Stimulated activated CD8-positive, alpha-beta memory T cell treated with anti-CD3 and anti-CD28 coated beads, Interleukin-2, amount 100 ng/mL, for 48 hours (primary cell): ENCODE measurements around the gene DOHH.
"Not testable (repeated sequence)": the region's sequence is repeated elsewhere in the genome, so short reads cannot be mapped to it uniquely, and the experiment has no call there.

Source experiments
- DNase-seq, 2 donors: peaks; one replicate each; pipeline ENCODE4 v3.0.0-alpha.2; 2020; ENCODE audit warnings: low read depth in 2 of 2

DOHH gene

DNA sequence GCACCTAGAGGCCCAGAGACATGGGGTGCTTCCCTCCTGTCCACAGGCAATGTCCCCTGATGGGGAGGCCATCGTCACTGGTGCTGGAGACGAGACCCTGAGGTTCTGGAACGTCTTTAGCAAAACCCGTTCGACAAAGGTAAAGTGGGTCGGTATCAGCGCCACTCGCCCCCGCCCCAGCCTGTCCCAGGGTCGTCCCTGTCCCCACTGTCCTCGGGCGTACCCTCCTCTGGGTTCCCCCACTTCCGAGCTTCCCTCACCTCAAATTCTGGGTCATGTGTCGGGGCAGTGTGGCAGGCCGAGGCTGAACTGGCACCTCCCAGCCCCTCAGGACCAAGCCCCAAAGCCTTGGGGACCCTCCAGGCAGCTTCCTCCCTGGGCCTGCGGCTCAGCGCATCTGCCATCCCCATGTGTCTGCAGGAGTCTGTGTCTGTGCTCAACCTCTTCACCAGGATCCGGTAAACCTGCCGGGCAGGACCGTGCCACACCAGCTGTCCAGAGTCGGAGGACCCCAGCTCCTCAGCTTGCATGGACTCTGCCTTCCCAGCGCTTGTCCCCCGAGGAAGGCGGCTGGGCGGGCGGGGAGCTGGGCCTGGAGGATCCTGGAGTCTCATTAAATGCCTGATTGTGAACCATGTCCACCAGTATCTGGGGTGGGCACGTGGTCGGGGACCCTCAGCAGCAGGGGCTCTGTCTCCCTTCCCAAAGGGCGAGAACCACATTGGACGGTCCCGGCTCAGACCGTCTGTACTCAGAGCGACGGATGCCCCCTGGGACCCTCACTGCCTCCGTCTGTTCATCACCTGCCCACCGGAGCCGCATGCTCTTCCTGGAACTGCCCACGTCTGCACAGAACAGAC, 34.1 kb upstream of the DOHH start:
- no peak for DNase-seq

- DNase-seq = no peak
Observed at GRCh38 chr19:3533563-3534216, 33.2 kb upstream of the DOHH start.

GRCh38 chr19:3533033-3533432, 32.6 kb upstream of the DOHH start:
- DNase-seq = no peak

- DNase-seq = no peak
Observed at GRCh38 chr19:3532154-3532786, 31.8 kb upstream of the DOHH start.

DNA sequence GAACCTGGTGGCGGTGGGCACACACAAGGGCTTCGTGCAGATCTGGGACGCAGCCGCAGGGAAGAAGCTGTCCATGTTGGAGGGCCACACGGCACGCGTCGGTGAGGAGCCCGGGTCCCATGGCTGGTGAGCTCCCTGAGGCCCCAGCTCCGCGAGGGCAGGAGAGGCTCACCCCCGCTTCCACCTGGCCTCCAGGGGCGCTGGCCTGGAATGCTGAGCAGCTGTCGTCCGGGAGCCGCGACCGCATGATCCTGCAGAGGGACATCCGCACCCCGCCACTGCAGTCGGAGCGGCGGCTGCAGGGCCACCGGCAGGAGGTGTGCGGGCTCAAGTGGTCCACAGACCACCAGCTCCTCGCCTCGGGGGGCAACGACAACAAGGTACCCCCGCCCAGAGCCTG, 31.2 kb upstream of the DOHH start:
- no peak for DNase-seq

GRCh38 chr19:3530389-3530788, 29.9 kb upstream of the DOHH start:
- no peak for DNase-seq

GRCh38 chr19:3529299-3529698, 28.8 kb upstream of the DOHH start:
- not testable (repeated sequence) for DNase-seq

DNA sequence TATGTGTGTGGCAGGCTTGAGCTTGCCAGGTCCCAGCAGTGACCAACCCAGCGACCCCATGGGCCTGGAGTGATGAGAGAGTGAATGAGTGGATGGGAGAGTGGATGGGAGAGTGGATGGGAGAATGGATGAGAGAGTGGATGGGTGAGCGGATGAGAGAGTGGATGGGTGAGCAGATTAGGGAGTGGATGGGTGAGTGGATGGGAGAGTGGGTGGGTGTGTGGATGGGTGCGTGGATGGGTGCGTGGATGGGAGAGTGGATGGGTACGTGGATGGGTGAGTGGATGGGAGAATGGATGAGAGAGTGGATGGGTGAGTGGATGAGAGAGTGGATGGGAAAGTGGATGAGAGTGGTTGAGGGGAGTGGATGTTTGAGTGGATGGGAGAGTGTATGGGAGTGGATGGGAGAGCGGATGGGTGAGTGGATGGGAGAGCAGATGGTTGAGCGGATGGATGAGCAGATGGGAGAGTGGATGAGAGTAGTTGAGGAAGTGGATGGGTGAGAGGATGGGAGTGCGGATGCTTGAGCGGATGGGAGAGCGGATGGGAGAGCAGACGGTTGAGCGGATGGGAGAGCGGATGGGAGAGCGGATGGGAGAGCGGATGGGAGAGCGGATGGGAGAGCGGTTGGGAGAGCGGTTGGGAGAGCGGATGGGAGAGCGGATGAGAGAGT, 28.2 kb upstream of the DOHH start:
- no peak for DNase-seq

DNA sequence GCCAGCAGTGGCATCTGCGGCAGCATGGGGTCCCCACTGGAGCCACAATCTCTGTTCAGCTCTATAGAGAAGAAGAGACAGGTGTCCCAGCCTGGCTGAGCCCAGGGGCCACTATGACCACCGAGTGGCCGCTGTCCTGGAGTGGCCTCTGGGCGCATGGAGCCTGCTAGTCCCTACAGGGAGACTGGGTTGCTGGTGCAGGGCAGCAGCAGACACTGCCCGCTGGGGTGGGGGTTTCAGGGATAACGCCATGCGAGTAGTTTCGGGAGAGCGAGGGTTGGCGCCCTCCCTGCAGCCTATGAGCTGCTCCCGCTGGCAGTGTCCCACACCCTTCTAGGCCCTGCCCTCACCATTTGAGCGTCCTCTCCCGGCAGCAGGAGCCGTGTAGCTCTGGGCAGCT, 27.6 kb upstream of the DOHH start:
- no peak for DNase-seq

GRCh38 chr19:3527238-3527910, 26.9 kb upstream of the DOHH start:
- DNase-seq = no peak

DNA sequence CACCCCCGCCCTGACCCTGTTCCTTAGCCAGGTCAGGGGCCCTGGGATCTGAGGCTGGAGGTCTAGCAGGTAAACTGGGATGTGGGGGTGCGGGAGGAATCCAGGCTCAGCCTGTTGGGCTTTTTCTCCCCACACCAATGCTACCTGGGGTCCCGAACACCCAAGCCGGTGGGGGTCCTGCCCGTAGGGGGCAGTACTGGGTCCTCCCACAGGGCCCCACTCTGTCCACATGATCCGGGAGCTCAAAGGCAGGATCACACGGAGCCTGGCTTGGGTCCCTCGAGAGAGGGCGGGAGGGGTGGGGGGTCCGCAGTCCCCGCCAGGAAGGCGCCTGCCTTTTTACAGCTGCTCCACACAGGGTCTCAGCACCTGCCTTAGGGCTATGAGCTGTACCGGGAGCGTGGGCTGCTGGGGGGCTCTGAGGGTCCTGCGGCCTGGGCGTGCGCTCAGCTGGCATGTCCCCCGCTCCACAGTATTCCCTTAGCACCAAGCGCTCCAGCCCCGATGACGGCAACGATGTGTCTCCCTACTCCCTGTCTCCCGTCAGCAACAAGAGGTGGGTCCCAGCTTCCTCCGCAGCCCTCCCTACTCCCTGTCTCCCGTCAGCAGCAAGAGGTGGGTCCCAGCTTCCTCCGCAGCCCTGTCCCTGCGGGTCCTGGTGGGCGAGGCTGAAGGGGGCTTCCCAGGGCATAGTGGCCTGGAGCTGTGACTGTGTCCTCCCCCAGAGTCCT, 26.2 kb upstream of the DOHH start:
- DNase-seq = no peak

DNA sequence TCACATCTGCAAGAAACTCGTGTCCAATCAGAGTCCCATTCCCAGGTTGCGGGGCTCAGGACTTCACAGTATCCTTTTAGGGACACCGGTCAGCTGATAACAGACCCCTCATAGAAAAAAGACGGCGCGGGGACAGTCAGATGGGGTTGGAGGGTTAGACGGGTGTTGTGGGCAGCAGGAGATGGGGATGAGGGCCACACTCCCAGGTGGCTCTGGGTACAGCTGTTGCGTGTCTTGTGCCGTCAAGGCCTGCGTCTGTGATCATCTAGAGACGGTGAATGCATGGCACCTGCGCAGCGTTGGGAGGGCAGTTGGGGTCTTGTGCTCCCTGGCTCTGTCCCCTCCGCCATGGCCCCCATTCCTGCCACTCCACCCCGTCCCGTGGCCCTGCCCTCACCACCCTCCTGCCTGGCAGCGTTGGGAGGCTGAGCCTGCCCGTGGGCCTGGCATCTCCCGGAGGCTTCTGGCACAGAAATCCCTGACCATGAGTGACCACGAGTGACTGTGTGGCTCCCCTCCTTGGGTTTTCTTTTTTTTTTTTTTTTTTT, 24.5 kb upstream of the DOHH start:
- DNase-seq = no peak

- DNase-seq = no peak
Observed at GRCh38 chr19:3524078-3524842, 23.8 kb upstream of the DOHH start.

GRCh38 chr19:3523361-3524077, 23.0 kb upstream of the DOHH start:
- no peak for DNase-seq

DNA sequence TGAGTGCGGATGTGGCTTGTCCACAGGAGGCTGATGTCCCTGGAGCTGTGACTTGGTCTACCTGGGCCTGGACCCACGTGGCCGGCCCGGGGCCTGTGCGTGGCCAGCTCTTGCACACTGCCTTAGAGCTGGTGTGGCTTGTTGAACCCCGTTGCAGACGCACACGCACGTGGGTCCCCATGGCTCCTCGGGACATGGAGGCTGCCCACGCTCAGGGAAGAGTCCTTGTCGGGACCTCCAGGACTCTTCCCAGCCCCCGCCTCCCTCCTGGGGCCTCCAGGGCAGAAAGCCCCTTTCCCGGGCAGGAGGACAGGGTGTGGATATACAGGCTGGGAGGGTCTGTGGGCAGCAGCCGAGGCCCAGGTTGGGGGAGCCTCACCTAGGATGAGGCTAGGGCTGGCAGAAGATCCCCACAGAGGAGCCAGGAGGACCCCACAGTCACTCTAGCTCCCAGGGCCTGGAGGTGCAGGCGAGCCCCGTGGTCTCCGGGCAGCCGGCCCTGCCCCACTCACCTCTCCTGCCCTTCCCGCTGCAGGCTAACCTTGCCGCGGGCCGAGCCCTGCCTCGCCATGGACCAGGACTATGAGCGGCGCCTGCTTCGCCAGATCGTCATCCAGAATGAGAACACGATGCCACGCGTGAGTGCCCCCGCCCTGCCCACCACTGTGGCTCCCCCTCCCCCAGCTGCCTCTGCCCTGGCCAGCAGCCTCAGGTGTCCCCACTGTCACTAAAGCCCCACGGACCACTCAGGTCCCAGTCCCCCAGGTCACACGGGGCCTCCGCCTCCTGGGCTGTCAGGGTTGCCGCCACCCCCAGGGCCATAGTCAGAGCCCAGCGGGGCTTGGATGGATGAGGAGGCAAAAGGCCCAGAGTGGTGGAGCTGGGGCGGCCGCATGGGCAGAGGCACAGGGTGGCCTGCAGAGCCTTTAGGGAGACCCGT, 22.2 kb upstream of the DOHH start:
- no peak for DNase-seq

GRCh38 chr19:3521104-3521445, 20.6 kb upstream of the DOHH start:
- DNase-seq = no peak

- DNase-seq = no peak
Observed at GRCh38 chr19:3520166-3521103, 20.0 kb upstream of the DOHH start.
